IMR-90 (cell line): ENCODE data around the gene KNG1. TPM values are rescaled to one million over a fixed set of nuclear protein-coding genes. Genes with fewer than 3 reads are reported as not detected.
A peak's percentile ranks its signal among the peaks of the same experiment; 100 is the strongest.

Experiments
- ATAC-seq: fragments of 200-7000 bp; cut with Tn5 transposase; 2 replicates; pipeline ENCODE4 v1.9.1; 2020; ENCODE audit warnings: low read depth, mild to moderate bottlenecking, moderate library complexity
- BruUV-seq: library from RNA; stranded (reverse); fragments of 400-500 nt; replicated peaks from 2 replicates; lab custom pipeline; 2021; lab: Mats Ljungman, UMichigan
- CTCF ChIA-PET: fragments of 300-600 bp; formaldehyde crosslinking; extraction: SDS; loops from one replicate; lab custom pipeline; 2021; ENCODE audit warnings: antibody characterized with exemption; lab: Yijun Ruan, JAX
- POLR2A ChIA-PET: fragments of 300-600 bp; sonication (Branson Sonifier 250); formaldehyde crosslinking; loops from one replicate; lab custom pipeline; 2022; ENCODE audit warnings: antibody characterized with exemption; ENCODE audit not compliant: unreplicated experiment; lab: Charles Lee
- DNase-seq: peaks from one replicate; pipeline ENCODE4 v3.0.0; 2013
- H2AFZ ChIP-seq: replicated peaks from 2 replicates; pipeline ENCODE3; 2013; ENCODE audit warnings: low read length, mild to moderate bottlenecking; ENCODE audit not compliant: poor library complexity
- H2AK5ac ChIP-seq: 2 replicates; pipeline ENCODE4 v1.6.1; 2013; ENCODE audit warnings: low read depth, low read length, inconsistent platforms
- H2AK9ac ChIP-seq: replicated peaks from 2 replicates; pipeline ENCODE3; 2013; ENCODE audit warnings: mild to moderate bottlenecking, low read depth, low read length, moderate library complexity; ENCODE audit not compliant: poor library complexity
- H2BK120ac ChIP-seq: 2 replicates; pipeline ENCODE4 v1.6.1; 2013; ENCODE audit warnings: low read depth, low read length, inconsistent platforms
- H2BK15ac ChIP-seq: 3 replicates; pipeline ENCODE4 v1.6.1; 2013; ENCODE audit warnings: low read depth, low read length, inconsistent platforms
- H2BK20ac ChIP-seq: 2 replicates; pipeline ENCODE4 v1.6.1; 2013; ENCODE audit warnings: low read depth, mild to moderate bottlenecking, inconsistent platforms, low read length, moderate library complexity
- H2BK5ac ChIP-seq: 2 replicates; pipeline ENCODE4 v1.6.1; 2013; ENCODE audit warnings: mild to moderate bottlenecking, low read depth, low read length, inconsistent platforms; ENCODE audit not compliant: poor library complexity, severe bottlenecking
- H3K14ac ChIP-seq: replicated peaks from 2 replicates; pipeline ENCODE4 v1.6.1; 2013; ENCODE audit warnings: low read depth, low read length, inconsistent platforms
- H3K18ac ChIP-seq: 2 replicates; pipeline ENCODE4 v1.6.1; 2013; ENCODE audit warnings: low read depth, low read length, control low read depth
- H3K23ac ChIP-seq: 2 replicates; pipeline ENCODE4 v1.6.1; 2013; ENCODE audit warnings: low read depth, low read length, inconsistent platforms
- H3K27ac ChIP-seq: 2 replicates; pipeline ENCODE4 v1.5.1; 2013; ENCODE audit warnings: mild to moderate bottlenecking, control low read depth, low read length; ENCODE audit not compliant: insufficient read depth
- H3K27me3 ChIP-seq: 2 replicates; pipeline ENCODE4 v1.6.1; 2013; ENCODE audit warnings: low read length; ENCODE audit not compliant: control insufficient read depth, insufficient read depth
- H3K36me3 ChIP-seq: 2 replicates; pipeline ENCODE4 v1.6.1; 2013; ENCODE audit warnings: low read length, mixed read lengths; ENCODE audit not compliant: control insufficient read depth, insufficient read depth
- H3K4ac ChIP-seq: 2 replicates; pipeline ENCODE4 v1.6.1; 2013; ENCODE audit warnings: low read depth, low read length, inconsistent platforms
- H3K4me1 ChIP-seq: 2 replicates; pipeline ENCODE4 v1.6.1; 2013; ENCODE audit warnings: low read length, mixed read lengths; ENCODE audit not compliant: control insufficient read depth, insufficient read depth
- H3K4me2 ChIP-seq: 2 replicates; pipeline ENCODE4 v1.6.1; 2013; ENCODE audit warnings: low read depth, mild to moderate bottlenecking, control low read depth, low read length, moderate library complexity
- H3K4me3 ChIP-seq: 2 replicates; pipeline ENCODE4 v1.5.1; 2013; ENCODE audit warnings: low read depth, mild to moderate bottlenecking, control low read depth, low read length, moderate library complexity; ENCODE audit not compliant: insufficient read depth
- H3K56ac ChIP-seq: 2 replicates; pipeline ENCODE4 v1.6.1; 2013; ENCODE audit warnings: low read length, inconsistent platforms; ENCODE audit not compliant: insufficient read depth; ENCODE audit errors: extremely low read depth
- H3K79me1 ChIP-seq, 2 experiments: 2 replicates each; pipeline ENCODE4 v1.6.1; 2013; ENCODE audit warnings: low read length in 2 of 2, inconsistent platforms in 1 of 2, low read depth in 1 of 2
- H3K9ac ChIP-seq: 2 replicates; pipeline ENCODE4 v1.6.1; 2013; ENCODE audit warnings: low read depth, low read length, control low read depth
- H3K9me1 ChIP-seq: 2 replicates; pipeline ENCODE4 v1.6.1; 2013; ENCODE audit warnings: low read length, inconsistent platforms; ENCODE audit not compliant: insufficient read depth
- H3K9me3 ChIP-seq: 2 replicates; pipeline ENCODE4 v1.6.1; 2013; ENCODE audit warnings: low read length; ENCODE audit not compliant: control insufficient read depth, insufficient read depth
- H4K20me1 ChIP-seq: 2 replicates; pipeline ENCODE4 v1.6.1; 2013; ENCODE audit warnings: low read length, inconsistent platforms; ENCODE audit not compliant: insufficient read depth
- H4K5ac ChIP-seq: 2 replicates; pipeline ENCODE4 v1.6.1; 2013; ENCODE audit warnings: mild to moderate bottlenecking, low read depth, low read length, control low read depth
- H4K8ac ChIP-seq, 2 experiments: 2 replicates each; pipeline ENCODE4 v1.6.1; 2013; ENCODE audit warnings: low read depth in 2 of 2, low read length in 2 of 2, control low read depth in 1 of 2, inconsistent platforms in 1 of 2
- H4K91ac ChIP-seq: 2 replicates; pipeline ENCODE4 v1.6.1; 2013; ENCODE audit warnings: low read depth, low read length, inconsistent platforms; ENCODE audit not compliant: insufficient read depth
- FOS ChIP-seq: fragments of 150-350 bp; IDR thresholded peaks from 2 replicates; pipeline ENCODE4 v1.6.1; 2016; ENCODE audit warnings: low read depth, low read length
- MAFK ChIP-seq: IDR thresholded peaks from 2 replicates; pipeline ENCODE4 v1.6.1; 2012; ENCODE audit warnings: low read depth, low read length, improper control_type of control experiment
- RCOR1 ChIP-seq: IDR thresholded peaks from 2 replicates; pipeline ENCODE4 v1.6.1; 2012; ENCODE audit warnings: mild to moderate bottlenecking, low read length, improper control_type of control experiment; ENCODE audit not compliant: insufficient replicate concordance
- SMC3 ChIP-seq: fragments of 150-350 bp; IDR thresholded peaks from 2 replicates; pipeline ENCODE4 v1.6.1; 2016; ENCODE audit warnings: low read depth, mild to moderate bottlenecking, antibody characterized with exemption, low read length, moderate library complexity
- WGBS, 2 experiments: methylation state at CpG; one replicate each; pipeline versions ENCODE4 v1.1.5 to v1.1.7; 2013; ENCODE audit warnings: missing lambda C conversion rate in 2 of 2; ENCODE audit not compliant: insufficient read length in 1 of 2; ENCODE audit errors: extremely low coverage in 2 of 2; 5-methylcytosine and 5-hydroxymethylcytosine counted together
- dilution Hi-C: fragments of 300-500 bp; cut with HindIII; formaldehyde crosslinking; loops from one replicate; pipeline ENCODE4 v1.14.3; 2018; ENCODE audit warnings: low sequenced_read_pairs; ENCODE audit not compliant: unreplicated experiment
- in situ Hi-C: fragments of 300-500 bp; cut with MboI; formaldehyde crosslinking; loops from 3 replicates; pipeline ENCODE4 v1.14.3; 2019; ENCODE audit warnings: low sequenced_read_pairs, inconsistent platforms, mixed read lengths
- intact Hi-C: fragments of 100-400 bp; cut with micrococcal nuclease; formaldehyde crosslinking; loops from 2 replicates; pipeline ENCODE4 v1.10.0; 2022
- polyA plus RNA-seq, 3 experiments: library from polyadenylated mRNA; depleted of rRNA; stranded (reverse); fragments of >200 nt; gene quantifications; 2 replicates each; pipeline ENCODE4 v1.2.3, GENCODE V29; 2012; ENCODE audit warnings: low replicate concordance in 1 of 3
- total RNA-seq: library from RNA; depleted of rRNA; stranded (reverse); fragments of >200 nt; gene quantifications from 2 replicates; pipeline ENCODE4 v1.2.3, GENCODE V29; 2012

Gene KNG1
- total and polyA plus RNA-seq, 2 of the 4 experiments (the other 2 are of a cell fraction): not detected

- peaks cover 2% of the 10 kb centered on the region; the same call in 1 of the 2 replicates for H3K4me1 ChIP-seq
- no CpG with 5 or more reads among the region's 7 CpGs for WGBS, 2 experiments
- no peak for DNase-seq
Measured at GRCh38 chr3:186722457-186722856, 5.3 kb downstream of the KNG1 start.

More at GRCh38 chr3:186722457-186722856, 5.3 kb downstream of the KNG1 start:
- Histone ChIP-seq H3K56ac (no peak overlapping the region), H2BK20ac (no peak overlapping the region), H3K79me1 (no peaks in the 10 kb centered on the region), H3K4ac (no peak overlapping the region), H2BK120ac (no peak overlapping the region), H4K91ac (no peak overlapping the region), H3K9ac (no peak overlapping the region), H2AK9ac (no peak overlapping the region), H4K20me1 (no peaks in the 10 kb centered on the region), H2AK5ac (no peak overlapping the region), H3K27ac (no peak overlapping the region), H3K9me3 (no peaks in the 10 kb centered on the region), H4K5ac (no peak overlapping the region), H3K4me3 (no peak overlapping the region), H3K14ac (no peak overlapping the region), H3K27me3 (peaks cover 1% of the 10 kb centered on the region), H4K8ac (no peak overlapping the region), H2BK15ac (no peak overlapping the region), H3K9me1 (no peaks in the 10 kb centered on the region), H3K23ac (no peak overlapping the region), H2BK5ac (no peak overlapping the region), H3K4me2 (no peak overlapping the region), H2AFZ (peak overlapping the region; percentile 36), H3K18ac (no peak overlapping the region), H3K36me3 (no peaks in the 10 kb centered on the region)
- ChIA-PET CTCF (no interaction called here), POLR2A (no interaction called here)
- in situ Hi-C loops: no loop called here
- dilution Hi-C loops: no loop called here
- intact Hi-C loops: no loop called here
- ATAC-seq: peak; percentile 46; the same call in 1 of the 2 replicates
- BruUV-seq: no TSS peak
- TF ChIP-seq SMC3 (no peak), FOS (no peak), MAFK (no peak), RCOR1 (no peak)
